Forelimb muscle (tissue), 1 donor: ENCODE measurements around the gene ANKRD6. TPM values are rescaled to one million over a fixed set of nuclear protein-coding genes. Genes with fewer than 3 reads are reported as not detected.

Experiments used
- DNase-seq: peaks from one replicate; pipeline ENCODE4 v3.0.0-alpha.2; 2013; ENCODE audit warnings: low read depth
- polyA plus RNA-seq: library from polyadenylated mRNA; unstranded; fragments of 120-200 nt; gene quantifications from one replicate; pipeline ENCODE4 v1.2.1, GENCODE V29; 2013; ENCODE audit not compliant: insufficient read length

Gene ANKRD6
- polyA plus RNA-seq, 1 donor = 8.3 TPM

- no peak for DNase-seq
Observed at GRCh38 chr6:89509777-89510281, 76.9 kb downstream of the ANKRD6 start.

GRCh38 chr6:89510393-89510792, 77.4 kb downstream of the ANKRD6 start:
- DNase-seq = no peak

DNA sequence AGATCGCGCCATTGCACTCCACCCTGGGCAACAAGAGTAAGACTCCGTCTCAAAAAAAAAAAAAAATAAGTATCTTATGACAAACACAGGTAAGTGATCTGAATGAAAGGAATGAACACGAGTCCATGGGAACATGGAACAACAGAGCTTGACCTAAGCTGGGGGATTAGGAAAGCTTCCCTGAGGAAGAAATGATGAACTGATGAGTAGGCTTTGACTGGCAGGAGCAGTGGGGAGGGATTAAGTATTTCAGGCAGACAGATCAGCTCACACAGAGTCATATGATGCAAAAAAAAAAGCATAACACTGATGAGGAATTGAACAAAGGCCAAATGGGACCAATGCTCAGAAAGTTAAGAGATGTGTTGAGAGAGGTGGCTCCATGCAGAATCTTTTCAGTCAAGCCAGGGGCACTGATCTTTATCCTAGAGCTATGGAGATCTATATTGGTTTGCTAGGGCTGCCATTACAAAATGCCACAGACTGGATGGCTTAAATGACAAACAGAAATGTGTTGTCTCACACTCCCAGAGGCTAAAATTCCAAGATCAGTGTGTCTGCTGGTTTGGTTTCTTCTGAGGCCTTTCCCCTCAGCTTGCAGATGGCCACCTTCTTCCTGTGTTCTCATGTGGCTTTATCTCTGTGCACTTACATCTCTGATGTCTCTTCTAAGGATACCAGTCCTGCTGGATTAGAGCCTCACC, 85.6 kb downstream of the ANKRD6 start:
- DNase-seq = no peak

GRCh38 chr6:89520736-89521135, 87.8 kb downstream of the ANKRD6 start:
- DNase-seq = no peak

DNA sequence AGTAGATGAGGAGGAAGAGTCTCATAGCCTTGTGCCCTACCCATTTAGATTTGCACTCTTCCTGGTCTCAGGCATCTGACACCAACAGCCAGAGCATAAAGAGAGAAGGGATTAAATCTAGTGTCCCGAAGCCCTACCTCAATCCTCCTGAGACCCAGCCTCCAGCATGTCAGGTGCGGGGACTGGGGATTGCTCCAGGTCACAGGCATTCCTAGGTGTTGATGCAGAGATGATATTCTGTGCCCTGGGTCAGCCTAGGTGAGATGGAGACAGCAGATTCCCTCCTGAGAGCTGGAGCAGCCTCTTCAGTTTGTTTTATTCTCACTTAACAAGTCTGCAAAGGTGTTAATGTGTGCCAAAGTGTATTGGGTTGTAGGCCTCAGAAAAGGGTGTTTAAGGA, 89.8 kb downstream of the ANKRD6 start:
- DNase-seq = no peak

GRCh38 chr6:89525786-89526562, 93.0 kb downstream of the ANKRD6 start:
- no peak for DNase-seq

GRCh38 chr6:89526563-89526869, 93.6 kb downstream of the ANKRD6 start:
- no peak for DNase-seq

DNA sequence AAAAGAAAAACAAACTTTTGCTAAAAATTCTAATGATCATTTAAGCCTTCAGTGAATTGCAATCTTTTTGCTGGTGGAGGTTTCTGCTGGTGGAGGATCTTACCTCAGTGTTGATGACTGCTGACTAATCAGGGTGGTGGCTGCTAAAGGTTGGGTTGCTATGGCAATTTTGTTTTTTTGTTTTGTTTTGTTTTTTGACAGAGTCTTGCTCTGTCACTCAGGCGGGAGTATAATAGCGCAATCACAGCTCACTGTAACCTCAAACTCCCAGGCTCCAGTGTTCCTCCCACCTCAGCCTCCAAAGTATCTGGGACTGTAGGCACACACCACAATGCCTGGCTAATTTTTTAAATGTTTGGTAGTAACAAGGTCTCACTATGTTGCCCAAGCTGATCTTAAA, 94.7 kb downstream of the ANKRD6 start:
- no peak for DNase-seq

GRCh38 chr6:89528866-89529265, 95.9 kb downstream of the ANKRD6 start:
- no peak for DNase-seq

- no peak for DNase-seq
Observed at GRCh38 chr6:89530982-89531381, 98.0 kb downstream of the ANKRD6 start.

- DNase-seq = no peak
Observed at GRCh38 chr6:89536231-89536630, 103.3 kb downstream of the ANKRD6 start.

DNA sequence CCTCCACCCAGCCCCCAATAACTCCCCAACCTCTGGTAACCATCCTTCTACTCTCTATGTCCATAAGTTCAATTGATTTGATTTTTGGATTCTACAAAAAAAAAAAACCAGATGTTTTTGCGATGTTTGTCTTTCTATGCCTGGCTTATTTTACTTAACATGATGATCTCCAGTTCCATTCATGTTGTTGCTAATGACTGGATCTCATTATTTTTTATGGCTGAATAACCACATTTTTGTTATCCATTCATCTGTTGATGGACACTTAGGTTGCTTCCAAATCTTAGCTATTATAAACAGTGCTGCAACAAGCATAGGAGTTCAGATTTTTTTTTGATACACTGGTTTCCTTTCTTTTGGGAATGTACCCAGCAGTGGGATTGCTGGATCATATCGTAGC, 106.8 kb downstream of the ANKRD6 start:
- no peak for DNase-seq

DNA sequence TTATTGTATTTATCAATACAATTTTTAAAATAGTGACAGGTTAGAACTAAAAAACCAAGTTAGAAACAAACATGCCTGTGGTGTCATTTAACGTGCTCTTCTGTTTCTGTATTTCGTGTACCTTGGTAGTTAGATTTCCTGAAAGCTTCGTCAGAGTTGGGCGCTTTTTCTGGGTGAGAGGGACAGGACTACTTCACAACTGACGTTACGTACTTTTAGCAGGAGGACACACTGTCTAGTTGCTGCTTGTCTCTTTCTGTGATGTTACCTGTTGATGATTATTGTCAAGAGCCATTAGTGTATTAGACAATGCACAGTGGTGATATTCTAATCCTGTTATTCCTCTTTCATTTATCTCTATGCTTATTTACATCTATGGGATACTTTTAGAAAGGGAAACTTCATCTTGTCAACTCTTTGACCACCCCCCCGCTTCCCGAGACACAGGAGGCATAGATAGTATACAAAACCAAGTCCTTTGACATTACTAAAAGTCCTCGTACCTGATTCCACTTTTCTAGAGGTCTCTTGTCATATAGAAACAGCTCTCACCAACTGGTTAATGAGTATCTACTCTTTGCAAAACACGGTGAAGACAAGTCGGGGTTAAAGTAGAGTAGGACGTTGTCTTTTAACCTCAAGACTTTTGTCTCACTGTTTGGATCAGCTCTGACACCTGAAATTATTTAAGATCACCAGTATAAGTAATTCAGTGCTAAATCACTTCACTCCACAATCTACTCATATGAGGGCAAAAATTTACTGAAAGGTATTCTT, 109.3 kb downstream of the ANKRD6 start:
- DNase-seq = no peak

DNA sequence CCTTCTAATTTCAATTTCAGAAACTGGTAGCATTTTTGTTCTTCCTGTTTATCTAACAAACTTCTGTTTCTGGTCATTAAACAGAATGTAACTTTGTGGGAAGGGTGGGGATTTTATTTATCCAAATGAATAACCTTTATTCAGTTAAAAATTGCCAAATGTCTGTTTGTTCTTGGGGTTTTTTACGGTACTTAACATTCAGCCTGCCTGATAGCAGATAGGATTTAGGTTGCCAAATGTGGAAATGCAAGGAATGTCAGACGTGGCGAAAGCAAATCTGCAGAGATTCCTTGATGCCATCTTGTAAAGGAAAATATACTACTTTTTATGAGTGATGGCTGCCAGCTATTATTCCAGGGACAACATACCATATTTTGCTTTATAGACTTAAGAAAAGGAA, 109.9 kb downstream of the ANKRD6 start:
- DNase-seq = no peak

- no peak for DNase-seq
Observed at GRCh38 chr6:89547281-89547680, 114.3 kb downstream of the ANKRD6 start.

GRCh38 chr6:89553431-89553830, 120.5 kb downstream of the ANKRD6 start:
- DNase-seq = no peak

DNA sequence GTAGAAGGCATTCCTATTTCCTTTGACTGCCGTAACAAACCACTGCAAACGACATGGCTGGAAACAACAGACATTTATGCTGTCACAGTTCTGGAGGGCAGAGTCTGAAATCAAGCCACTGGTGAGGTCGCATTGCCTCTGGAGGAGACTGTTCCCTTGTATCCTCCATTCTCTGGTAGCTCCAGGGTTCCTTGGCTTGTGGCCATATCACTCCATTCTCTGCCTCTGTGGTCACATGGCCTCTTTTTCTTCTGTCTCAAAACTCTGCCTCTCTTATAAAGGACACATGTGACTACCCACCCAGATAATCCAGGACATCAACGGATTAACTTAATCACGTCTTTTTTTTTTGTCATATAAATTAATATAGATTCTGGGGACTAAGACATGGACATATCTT, 121.2 kb downstream of the ANKRD6 start:
- no peak for DNase-seq

GRCh38 chr6:89555031-89555430, 122.1 kb downstream of the ANKRD6 start:
- no peak for DNase-seq

DNA sequence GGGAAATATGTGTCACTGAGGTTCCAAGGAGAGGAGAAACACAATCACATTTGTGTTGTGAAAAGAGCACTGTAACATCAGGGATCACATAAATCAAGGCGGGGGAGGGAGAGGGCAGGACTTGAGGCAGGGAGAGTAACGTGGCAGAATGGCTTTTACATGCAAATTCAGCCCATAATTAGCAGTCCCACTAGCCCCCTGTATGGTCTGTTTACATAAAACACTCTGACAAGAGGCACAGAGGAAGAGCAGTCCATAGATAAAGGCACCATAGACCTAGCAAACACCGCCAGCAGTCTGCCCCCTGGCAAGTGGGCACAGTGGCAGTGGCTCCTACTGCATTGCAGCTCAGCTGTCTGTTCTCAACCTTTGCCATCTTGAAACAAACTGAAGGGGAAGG, 122.9 kb downstream of the ANKRD6 start:
- no peak for DNase-seq

GRCh38 chr6:89559487-89559886, 126.5 kb downstream of the ANKRD6 start:
- no peak for DNase-seq

GRCh38 chr6:89562093-89562973, 129.4 kb downstream of the ANKRD6 start:
- no peak for DNase-seq

GRCh38 chr6:89563866-89564265, 130.9 kb downstream of the ANKRD6 start:
- DNase-seq = no peak
